K562 (cell line): ENCODE data around the gene RNF217. TPM values are rescaled to one million over a fixed set of nuclear protein-coding genes. Genes with fewer than 3 reads are reported as not detected.

Experiments
- ATAC-seq: fragments of 200-7000 bp; cut with Tn5 transposase; 3 replicates; pipeline ENCODE4 v1.9.1; 2020; ENCODE audit warnings: moderate library complexity
- BruUV-seq: library from RNA; stranded (reverse); fragments of 400-500 nt; replicated peaks from 2 replicates; lab custom pipeline; 2021; lab: Mats Ljungman, UMichigan
- CTCF ChIA-PET: fragments of 300-600 bp; formaldehyde crosslinking; extraction: SDS; loops from one replicate; lab custom pipeline; 2021; ENCODE audit warnings: low intra/inter-chr PET ratio; lab: Yijun Ruan, JAX
- POLR2A ChIA-PET: fragments of 300-600, 350-650 bp; sonication (Branson Sonifier 250); formaldehyde crosslinking; extraction: SDS; loops from one replicate; lab custom pipeline; 2021; ENCODE audit warnings: antibody characterized with exemption, inconsistent platforms; lab: Yijun Ruan, JAX
- DNase-seq, 4 experiments: peaks; one replicate each; pipeline versions ENCODE4 v3.0.0 to v3.0.0-alpha.2; 2011 to 2018; ENCODE audit warnings: low spot score in 3 of 4, mixed read lengths in 3 of 4; ENCODE audit errors: extremely low read depth in 1 of 4
- FAIRE-seq: peaks from 2 replicates; lab custom pipeline; 2011; peaks lifted over from hg19 to GRCh38; lab: Jason Lieb, UNC
- H2AFZ ChIP-seq: 2 replicates; pipeline ENCODE4 v1.6.0; 2011; ENCODE audit warnings: low read depth, low read length, control low read depth, inconsistent platforms
- H3K27ac ChIP-seq: fragments of 200-600 bp; 3 replicates; pipeline ENCODE4 v1.8.0; 2011; ENCODE audit warnings: low read depth, mild to moderate bottlenecking, control low read depth, inconsistent platforms, low read length, moderate library complexity, mixed read lengths; ENCODE audit errors: extremely low read depth
- H3K27me3 ChIP-seq, 2 experiments: fragments of 300-600 bp in 1 of 2; 2 replicates in 1 of 2; 3 replicates in 1 of 2; pipeline versions ENCODE4 v1.6.0 to v1.8.0; 2011; ENCODE audit warnings: inconsistent platforms in 2 of 2, low read length in 2 of 2, mild to moderate bottlenecking in 1 of 2, mixed read lengths in 1 of 2, moderate library complexity in 1 of 2; ENCODE audit not compliant: control insufficient read depth in 2 of 2, insufficient read depth in 2 of 2
- H3K36me3 ChIP-seq: fragments of 300-600 bp; 3 replicates; pipeline ENCODE4 v1.8.0; 2011; ENCODE audit warnings: mild to moderate bottlenecking, low read length, inconsistent platforms; ENCODE audit not compliant: control insufficient read depth, insufficient read depth
- H3K4me1 ChIP-seq, 2 experiments: fragments of 200-600 bp in 1 of 2; replicated peaks in 1 of 2; 2 replicates in 1 of 2; 3 replicates in 1 of 2; pipeline versions ENCODE4 v1.5.1 to v1.8.0; 2011; ENCODE audit warnings: inconsistent platforms in 2 of 2, low read length in 2 of 2, mild to moderate bottlenecking in 1 of 2, mixed read lengths in 1 of 2, moderate library complexity in 1 of 2; ENCODE audit not compliant: control insufficient read depth in 2 of 2, insufficient read depth in 2 of 2
- H3K4me2 ChIP-seq: 2 replicates; pipeline ENCODE4 v1.6.1; 2011; ENCODE audit warnings: low read length, control low read depth, inconsistent platforms, mixed read lengths; ENCODE audit not compliant: insufficient read depth
- H3K4me3 ChIP-seq: fragments of 200-600 bp; sonication (generic), shearing (Covaris generic); 2 replicates; pipeline ENCODE4 v1.5.1; 2016; ENCODE audit warnings: control low read depth, inconsistent platforms
- H3K79me2 ChIP-seq: fragments of 200-600 bp; 3 replicates; pipeline ENCODE4 v1.8.0; 2011; ENCODE audit warnings: low read length, inconsistent platforms; ENCODE audit not compliant: control insufficient read depth, insufficient read depth
- H3K9ac ChIP-seq, 2 experiments: 2 replicates each; pipeline versions ENCODE4 v1.6.0 to v1.6.1; 2011; ENCODE audit warnings: low read depth in 2 of 2, low read length in 2 of 2, control low read depth in 1 of 2, inconsistent platforms in 1 of 2, mild to moderate bottlenecking in 1 of 2, mixed read lengths in 1 of 2; ENCODE audit not compliant: insufficient read depth in 1 of 2
- H3K9me1 ChIP-seq: one replicate; pipeline ENCODE4 v1.6.0; 2011; ENCODE audit warnings: inconsistent platforms, mild to moderate bottlenecking, low read length, moderate library complexity; ENCODE audit not compliant: control insufficient read depth, insufficient read depth
- H3K9me3 ChIP-seq: replicated peaks from 2 replicates; pipeline ENCODE4 v1.5.1; 2011; ENCODE audit warnings: low read depth, low read length, inconsistent platforms; ENCODE audit not compliant: control insufficient read depth, insufficient read depth
- H4K20me1 ChIP-seq: replicated peaks from 2 replicates; pipeline ENCODE4 v1.6.1; 2011; ENCODE audit warnings: low read length, inconsistent platforms, mixed read lengths; ENCODE audit not compliant: control insufficient read depth, insufficient read depth
- CAMTA2 ChIP-seq: fragments of 250-450 bp; sonication (Bioruptor Pico); conservative IDR thresholded peaks from 2 replicates; pipeline ENCODE4 v1.5.1; 2022
- CBX5 ChIP-seq: IDR thresholded peaks from 2 replicates; pipeline ENCODE4 v1.6.1; 2014; ENCODE audit warnings: low read depth, borderline replicate concordance
- DIDO1 ChIP-seq: fragments of 450-650 bp; IDR thresholded peaks from 2 replicates; pipeline ENCODE4 v1.6.1; 2016; ENCODE audit warnings: low read depth, missing biosample characterization, missing genetic modification characterization
- ERF ChIP-seq: fragments of 450-650 bp; formaldehyde crosslinking; IDR thresholded peaks from 2 replicates; pipeline ENCODE4 v1.4.0; 2020; ENCODE audit warnings: mild to moderate bottlenecking, mixed read lengths
- GTF2F1 ChIP-seq: IDR thresholded peaks from 2 replicates; pipeline ENCODE4 v1.6.1; 2011; ENCODE audit warnings: low read depth, low read length, improper control_type of control experiment
- KDM1A ChIP-seq, 2 experiments: fragments of 450-650 bp; IDR thresholded peaks; 2 replicates each; pipeline ENCODE4 v1.6.1; 2016; ENCODE audit warnings: mild to moderate bottlenecking in 2 of 2
- KLF6 ChIP-seq: fragments of 250-450 bp; sonication (Bioruptor Pico); IDR thresholded peaks from 2 replicates; pipeline ENCODE4 v1.4.0; 2020; ENCODE audit warnings: mild to moderate bottlenecking, moderate library complexity, borderline replicate concordance
- NRF1 ChIP-seq, 2 experiments: fragments of 450-650 bp; IDR thresholded peaks in 1 of 2; conservative IDR thresholded peaks in 1 of 2; 2 replicates each; pipeline ENCODE4 v1.6.1; 2014; ENCODE audit warnings: mild to moderate bottlenecking in 2 of 2
- PHB2 ChIP-seq: fragments of 450-650 bp; IDR thresholded peaks from 2 replicates; pipeline ENCODE4 v1.6.1; 2017; ENCODE audit warnings: low read depth
- POLR2H ChIP-seq: IDR thresholded peaks from 2 replicates; pipeline ENCODE4 v1.6.1; 2016; ENCODE audit warnings: missing genetic modification characterization, low read depth, mild to moderate bottlenecking, control low read depth, missing compliant biosample characterization, moderate library complexity
- POLR3A ChIP-seq: IDR thresholded peaks from 2 replicates; pipeline ENCODE4 v1.6.1; 2011; ENCODE audit warnings: borderline replicate concordance, mild to moderate bottlenecking, moderate library complexity; ENCODE audit not compliant: insufficient read length, insufficient read depth; ENCODE audit errors: extremely low read depth
- PRMT5 ChIP-seq: sonication (generic); formaldehyde crosslinking; IDR thresholded peaks from 2 replicates; pipeline ENCODE4 v1.5.0; 2020; ENCODE audit warnings: missing genetic modification reagents
- SMARCB1 ChIP-seq: IDR thresholded peaks from 2 replicates; pipeline ENCODE4 v1.6.1; 2011; ENCODE audit warnings: improper control_type of control experiment, low read depth; ENCODE audit not compliant: insufficient read length
- TEAD4 ChIP-seq, 2 experiments: sonication (generic) in 1 of 2; formaldehyde crosslinking in 1 of 2; IDR thresholded peaks; 2 replicates each; pipeline versions ENCODE4 v1.6.1 to v1.8.0; 2012 to 2022; ENCODE audit warnings: borderline replicate concordance in 1 of 2, inconsistent platforms in 1 of 2, low read length in 1 of 2, mild to moderate bottlenecking in 1 of 2, missing genetic modification reagents in 1 of 2
- ZNF24 ChIP-seq: fragments of 450-650 bp; IDR thresholded peaks from 2 replicates; pipeline ENCODE4 v1.6.1; 2016
- ZNF644 ChIP-seq: fragments of 200-800 bp; sonication (Bioruptor generic); IDR thresholded peaks from 2 replicates; pipeline ENCODE4 v1.6.1; 2016; ENCODE audit warnings: low read depth, missing genetic modification characterization, missing compliant biosample characterization
- WGBS: fragments of 100-300 bp; shearing (Covaris generic); methylation state at CpG from one replicate; pipeline ENCODE4 v1.1.6; 2016; ENCODE audit warnings: low coverage, mixed read lengths; ENCODE audit not compliant: insufficient coverage; ENCODE audit errors: missing lambda C conversion rate; 5-methylcytosine and 5-hydroxymethylcytosine counted together
- in situ Hi-C: fragments of 300-500 bp; cut with MboI; formaldehyde crosslinking; loops from 4 replicates; pipeline ENCODE4 v1.15.0; 2018; ENCODE audit warnings: inconsistent platforms, mixed read lengths
- intact Hi-C: fragments of 100-400 bp; cut with micrococcal nuclease; formaldehyde crosslinking; loops from 2 replicates; pipeline ENCODE4 v1.14.2; 2022
- polyA plus RNA-seq, 8 experiments: library from polyadenylated mRNA; depleted of rRNA in 4 of 8; stranded (reverse) in 5 of 8; unstranded in 3 of 8; fragments of >200 nt; fragmentation: Nextera tagmentation in 2 of 8; fragmentation: Illumina TruSeq in 1 of 8; extraction: Ambion mirVana in 2 of 8; extraction: Trizol in 1 of 8; gene quantifications; 2 replicates each; pipeline versions ENCODE4 v1.2.1 to v1.2.3, GENCODE V29; 2011 to 2014; ENCODE audit warnings: inconsistent platforms in 1 of 8, missing spikeins in 1 of 8
- total RNA-seq, 7 experiments: library from RNA; depleted of rRNA in 6 of 7; stranded (reverse); fragments of >200 nt in 6 of 7; fragmentation: Illumina TruSeq in 2 of 7; extraction: Trizol in 2 of 7; gene quantifications; 2 replicates each; pipeline versions ENCODE4 v1.2.1 to v1.2.3, GENCODE V29; 2011 to 2021; ENCODE audit warnings: low replicate concordance in 1 of 7
- TF ChIP-seq, protein P1 (sequence below): fragments of 450-650 bp; IDR thresholded peaks from 2 replicates; pipeline ENCODE4 v1.6.1; 2018; ENCODE audit warnings: mild to moderate bottlenecking, low read depth; ENCODE audit not compliant: partially characterized antibody
- TF ChIP-seq, protein P2 (sequence below): sonication (generic); formaldehyde crosslinking; IDR thresholded peaks from 2 replicates; pipeline ENCODE4 v1.8.0; 2022; ENCODE audit warnings: mild to moderate bottlenecking, missing genetic modification reagents

RNF217 gene
- total and polyA plus RNA-seq, 9 of the 15 experiments (the other 6 are each of a cell fraction or from before 2014, with no cell fraction given), result 2.9 to 25.6 (median 12.0) TPM

- no peak for TF ChIP-seq KLF6
- no peak for TF ChIP-seq SMARCB1
- 0 out of 2 replicates have a peak, but pooled peaks have one; percentile 11 for TF ChIP-seq CBX5
- no peak for TF ChIP-seq DIDO1
- TF ChIP-seq ZNF644, result no peak
Observed at GRCh38 chr6:124978451-124979293, 16.4 kb downstream of the RNF217 start (continued).

- Histone ChIP-seq H3K27me3 (no peaks in the 10 kb centered on the region), H2AFZ (no peak overlapping the region), H3K4me2 (no peak overlapping the region; the same call in 1 of the 2 replicates), H3K27ac (no peak overlapping the region), H3K4me3 (no peak overlapping the region), H3K4me1 (peaks cover 5 to 9% of the 10 kb centered on the region in 2 experiments; a peak in 4 of 5 replicates), H3K36me3 (peaks cover 51% of the 10 kb centered on the region), H3K9me3 (peaks cover 11% of the 10 kb centered on the region), H3K9me1 (no peaks in the 10 kb centered on the region), H3K9ac (no peak overlapping the region), H4K20me1 (peaks cover 2% of the 10 kb centered on the region; the same call in 1 of the 2 replicates), H3K79me2 (peaks cover 88% of the 10 kb centered on the region)
- POLR2A ChIA-PET, result interaction anchor here (0.6 to 1.6 kb wide), 6 partner anchors 9 to 219 kb away, joined by 3 to 4 read pairs (median 4); no protein-coding TSS in a partner anchor
- CTCF ChIA-PET, result no interaction called here
- intact Hi-C loops, result no loop called here
- in situ Hi-C loops, result no loop called here
- 100% methylated on average over 4 of the region's 4 CpGs for WGBS
- no peak for DNase-seq
- no peak for FAIRE-seq
- BruUV-seq, result no TSS peak
- no peak for ATAC-seq
- no peak for TF ChIP-seq POLR3A
- no peak for TF ChIP-seq NRF1 (conservative IDR thresholded peaks at IDR 0.05 in 1 of 2, IDR thresholded peaks at IDR 0.05 in 1 of 2)
- TF ChIP-seq, protein P1, sequence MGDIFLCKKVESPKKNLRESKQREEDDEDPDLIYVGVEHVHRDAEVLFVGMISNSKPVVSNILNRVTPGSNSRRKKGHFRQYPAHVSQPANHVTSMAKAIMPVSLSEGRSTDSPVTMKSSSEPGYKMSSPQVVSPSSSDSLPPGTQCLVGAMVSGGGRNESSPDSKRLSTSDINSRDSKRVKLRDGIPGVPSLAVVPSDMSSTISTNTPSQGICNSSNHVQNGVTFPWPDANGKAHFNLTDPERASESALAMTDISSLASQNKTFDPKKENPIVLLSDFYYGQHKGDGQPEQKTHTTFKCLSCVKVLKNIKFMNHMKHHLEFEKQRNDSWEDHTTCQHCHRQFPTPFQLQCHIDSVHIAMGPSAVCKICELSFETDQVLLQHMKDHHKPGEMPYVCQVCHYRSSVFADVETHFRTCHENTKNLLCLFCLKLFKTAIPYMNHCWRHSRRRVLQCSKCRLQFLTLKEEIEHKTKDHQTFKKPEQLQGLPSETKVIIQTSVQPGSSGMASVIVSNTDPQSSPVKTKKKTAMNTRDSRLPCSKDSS, result no peak
- TF ChIP-seq TEAD4 (IDR thresholded peaks at IDR 0.05; ENCODE audit: low read length), result no peak
- no peak for TF ChIP-seq TEAD4 (CRISPR knock-in tag; IDR thresholded peaks at IDR 0.05; ENCODE audit: borderline replicate concordance)
- no peak for TF ChIP-seq PHB2
- no peak for TF ChIP-seq CAMTA2 (CRISPR knock-in tag)
- TF ChIP-seq, protein P2, sequence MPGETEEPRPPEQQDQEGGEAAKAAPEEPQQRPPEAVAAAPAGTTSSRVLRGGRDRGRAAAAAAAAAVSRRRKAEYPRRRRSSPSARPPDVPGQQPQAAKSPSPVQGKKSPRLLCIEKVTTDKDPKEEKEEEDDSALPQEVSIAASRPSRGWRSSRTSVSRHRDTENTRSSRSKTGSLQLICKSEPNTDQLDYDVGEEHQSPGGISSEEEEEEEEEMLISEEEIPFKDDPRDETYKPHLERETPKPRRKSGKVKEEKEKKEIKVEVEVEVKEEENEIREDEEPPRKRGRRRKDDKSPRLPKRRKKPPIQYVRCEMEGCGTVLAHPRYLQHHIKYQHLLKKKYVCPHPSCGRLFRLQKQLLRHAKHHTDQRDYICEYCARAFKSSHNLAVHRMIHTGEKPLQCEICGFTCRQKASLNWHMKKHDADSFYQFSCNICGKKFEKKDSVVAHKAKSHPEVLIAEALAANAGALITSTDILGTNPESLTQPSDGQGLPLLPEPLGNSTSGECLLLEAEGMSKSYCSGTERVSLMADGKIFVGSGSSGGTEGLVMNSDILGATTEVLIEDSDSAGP (CRISPR knock-in tag), result no peak
- no peak for TF ChIP-seq KDM1A (IDR thresholded peaks at IDR 0.05)
- no peak for TF ChIP-seq GTF2F1
- TF ChIP-seq ERF (CRISPR knock-in tag), result no peak
- no peak for TF ChIP-seq ZNF24
- no peak for TF ChIP-seq POLR2H (tag)
- TF ChIP-seq PRMT5, result no peak
Observed at GRCh38 chr6:124979294-124979678, 17.0 kb downstream of the RNF217 start.
